GM10266 (cell line): Measurements from ENCODE around the gene GLYATL1B.
"Not testable (repeated sequence)": the region's sequence is repeated elsewhere in the genome, so short reads cannot be mapped to it uniquely, and the experiment has no call there.

Experiments
- DNase-seq: peaks from one replicate; pipeline ENCODE4 v3.0.0; 2012; ENCODE audit errors: extremely low spot score
- CTCF ChIP-seq: IDR thresholded peaks from 2 replicates; pipeline ENCODE4 v1.5.1; 2012; ENCODE audit warnings: mild to moderate bottlenecking, low read depth; ENCODE audit not compliant: control insufficient read depth, insufficient read depth; ENCODE audit errors: missing control alignments

GLYATL1B gene

GRCh38 chr11:59069087-59069486 is 17.0 kb upstream of the GLYATL1B start:
- DNase-seq, result no peak
- TF ChIP-seq CTCF, result no peak

GRCh38 chr11:59076876-59077571 is 9.1 kb upstream of the GLYATL1B start:
- no peak for DNase-seq
- TF ChIP-seq CTCF, result no peak

GRCh38 chr11:59078435-59078834 is 7.7 kb upstream of the GLYATL1B start:
- TF ChIP-seq CTCF, result no peak
- no peak for DNase-seq

- no peak for DNase-seq
- TF ChIP-seq CTCF, result no peak
Measured at GRCh38 chr11:59079086-59079485, 7.0 kb upstream of the GLYATL1B start.

GRCh38 chr11:59080421-59080820 is 5.7 kb upstream of the GLYATL1B start:
- not testable (repeated sequence) for DNase-seq

GRCh38 chr11:59081430-59082020 is 4.6 kb upstream of the GLYATL1B start:
- not testable (repeated sequence) for DNase-seq

GRCh38 chr11:59088162-59088561 is 2.1 kb downstream of the GLYATL1B start:
- DNase-seq, result no peak

GRCh38 chr11:59093576-59093975 is 7.5 kb downstream of the GLYATL1B start:
- DNase-seq, result not testable (repeated sequence)

More at GRCh38 chr11:59088162-59088561, 2.1 kb downstream of the GLYATL1B start:
- TF ChIP-seq CTCF, result no peak

GRCh38 chr11:59095225-59095624 is 9.1 kb downstream of the GLYATL1B start:
- not testable (repeated sequence) for DNase-seq

- DNase-seq, result not testable (repeated sequence)
Measured at GRCh38 chr11:59095972-59096575, 10.0 kb downstream of the GLYATL1B start.
